IMR-90 (cell line): ENCODE measurements around the gene LMBR1L. TPM values are rescaled to one million over a fixed set of nuclear protein-coding genes. Genes with fewer than 3 reads are reported as not detected.

Experiments used
- ATAC-seq: fragments of 200-7000 bp; cut with Tn5 transposase; 2 replicates; pipeline ENCODE4 v1.9.1; 2020; ENCODE audit warnings: low read depth, mild to moderate bottlenecking, moderate library complexity
- BruUV-seq: library from RNA; stranded (reverse); fragments of 400-500 nt; replicated peaks from 2 replicates; lab custom pipeline; 2021; lab: Mats Ljungman, UMichigan
- CTCF ChIA-PET: fragments of 300-600 bp; formaldehyde crosslinking; extraction: SDS; loops from one replicate; lab custom pipeline; 2021; ENCODE audit warnings: antibody characterized with exemption; lab: Yijun Ruan, JAX
- POLR2A ChIA-PET: fragments of 300-600 bp; sonication (Branson Sonifier 250); formaldehyde crosslinking; loops from one replicate; lab custom pipeline; 2022; ENCODE audit warnings: antibody characterized with exemption; ENCODE audit not compliant: unreplicated experiment; lab: Charles Lee
- DNase-seq: peaks from one replicate; pipeline ENCODE4 v3.0.0; 2013
- H2AFZ ChIP-seq: replicated peaks from 2 replicates; pipeline ENCODE3; 2013; ENCODE audit warnings: low read length, mild to moderate bottlenecking; ENCODE audit not compliant: poor library complexity
- H2AK5ac ChIP-seq: 2 replicates; pipeline ENCODE4 v1.6.1; 2013; ENCODE audit warnings: low read depth, low read length, inconsistent platforms
- H2AK9ac ChIP-seq: replicated peaks from 2 replicates; pipeline ENCODE3; 2013; ENCODE audit warnings: mild to moderate bottlenecking, low read depth, low read length, moderate library complexity; ENCODE audit not compliant: poor library complexity
- H2BK120ac ChIP-seq: 2 replicates; pipeline ENCODE4 v1.6.1; 2013; ENCODE audit warnings: low read depth, low read length, inconsistent platforms
- H2BK15ac ChIP-seq: 3 replicates; pipeline ENCODE4 v1.6.1; 2013; ENCODE audit warnings: low read depth, low read length, inconsistent platforms
- H2BK20ac ChIP-seq: 2 replicates; pipeline ENCODE4 v1.6.1; 2013; ENCODE audit warnings: low read depth, mild to moderate bottlenecking, inconsistent platforms, low read length, moderate library complexity
- H2BK5ac ChIP-seq: 2 replicates; pipeline ENCODE4 v1.6.1; 2013; ENCODE audit warnings: mild to moderate bottlenecking, low read depth, low read length, inconsistent platforms; ENCODE audit not compliant: poor library complexity, severe bottlenecking
- H3K14ac ChIP-seq: replicated peaks from 2 replicates; pipeline ENCODE4 v1.6.1; 2013; ENCODE audit warnings: low read depth, low read length, inconsistent platforms
- H3K18ac ChIP-seq: 2 replicates; pipeline ENCODE4 v1.6.1; 2013; ENCODE audit warnings: low read depth, low read length, control low read depth
- H3K23ac ChIP-seq: 2 replicates; pipeline ENCODE4 v1.6.1; 2013; ENCODE audit warnings: low read depth, low read length, inconsistent platforms
- H3K27ac ChIP-seq: 2 replicates; pipeline ENCODE4 v1.5.1; 2013; ENCODE audit warnings: mild to moderate bottlenecking, control low read depth, low read length; ENCODE audit not compliant: insufficient read depth
- H3K27me3 ChIP-seq: 2 replicates; pipeline ENCODE4 v1.6.1; 2013; ENCODE audit warnings: low read length; ENCODE audit not compliant: control insufficient read depth, insufficient read depth
- H3K36me3 ChIP-seq: 2 replicates; pipeline ENCODE4 v1.6.1; 2013; ENCODE audit warnings: low read length, mixed read lengths; ENCODE audit not compliant: control insufficient read depth, insufficient read depth
- H3K4ac ChIP-seq: 2 replicates; pipeline ENCODE4 v1.6.1; 2013; ENCODE audit warnings: low read depth, low read length, inconsistent platforms
- H3K4me1 ChIP-seq: 2 replicates; pipeline ENCODE4 v1.6.1; 2013; ENCODE audit warnings: low read length, mixed read lengths; ENCODE audit not compliant: control insufficient read depth, insufficient read depth
- H3K4me2 ChIP-seq: 2 replicates; pipeline ENCODE4 v1.6.1; 2013; ENCODE audit warnings: low read depth, mild to moderate bottlenecking, control low read depth, low read length, moderate library complexity
- H3K4me3 ChIP-seq: 2 replicates; pipeline ENCODE4 v1.5.1; 2013; ENCODE audit warnings: low read depth, mild to moderate bottlenecking, control low read depth, low read length, moderate library complexity; ENCODE audit not compliant: insufficient read depth
- H3K56ac ChIP-seq: 2 replicates; pipeline ENCODE4 v1.6.1; 2013; ENCODE audit warnings: low read length, inconsistent platforms; ENCODE audit not compliant: insufficient read depth; ENCODE audit errors: extremely low read depth
- H3K79me1 ChIP-seq, 2 experiments: 2 replicates each; pipeline ENCODE4 v1.6.1; 2013; ENCODE audit warnings: low read length in 2 of 2, inconsistent platforms in 1 of 2, low read depth in 1 of 2
- H3K9ac ChIP-seq: 2 replicates; pipeline ENCODE4 v1.6.1; 2013; ENCODE audit warnings: low read depth, low read length, control low read depth
- H3K9me1 ChIP-seq: 2 replicates; pipeline ENCODE4 v1.6.1; 2013; ENCODE audit warnings: low read length, inconsistent platforms; ENCODE audit not compliant: insufficient read depth
- H3K9me3 ChIP-seq: 2 replicates; pipeline ENCODE4 v1.6.1; 2013; ENCODE audit warnings: low read length; ENCODE audit not compliant: control insufficient read depth, insufficient read depth
- H4K20me1 ChIP-seq: 2 replicates; pipeline ENCODE4 v1.6.1; 2013; ENCODE audit warnings: low read length, inconsistent platforms; ENCODE audit not compliant: insufficient read depth
- H4K5ac ChIP-seq: 2 replicates; pipeline ENCODE4 v1.6.1; 2013; ENCODE audit warnings: mild to moderate bottlenecking, low read depth, low read length, control low read depth
- H4K8ac ChIP-seq, 2 experiments: 2 replicates each; pipeline ENCODE4 v1.6.1; 2013; ENCODE audit warnings: low read depth in 2 of 2, low read length in 2 of 2, control low read depth in 1 of 2, inconsistent platforms in 1 of 2
- H4K91ac ChIP-seq: 2 replicates; pipeline ENCODE4 v1.6.1; 2013; ENCODE audit warnings: low read depth, low read length, inconsistent platforms; ENCODE audit not compliant: insufficient read depth
- BHLHE40 ChIP-seq: fragments of 150-350 bp; IDR thresholded peaks from 2 replicates; pipeline ENCODE4 v1.6.1; 2016; ENCODE audit warnings: mild to moderate bottlenecking, low read depth, low read length
- CEBPB ChIP-seq: IDR thresholded peaks from 2 replicates; pipeline ENCODE4 v1.6.1; 2012; ENCODE audit warnings: low read depth, low read length, improper control_type of control experiment
- CHD1 ChIP-seq: IDR thresholded peaks from 2 replicates; pipeline ENCODE4 v1.6.1; 2012; ENCODE audit warnings: low read depth, low read length, improper control_type of control experiment
- CTCF ChIP-seq: conservative IDR thresholded peaks from 2 replicates; pipeline ENCODE4 v1.5.1; 2012; ENCODE audit warnings: mild to moderate bottlenecking, low read depth, low read length, improper control_type of control experiment
- FOS ChIP-seq: fragments of 150-350 bp; IDR thresholded peaks from 2 replicates; pipeline ENCODE4 v1.6.1; 2016; ENCODE audit warnings: low read depth, low read length
- MAFK ChIP-seq: IDR thresholded peaks from 2 replicates; pipeline ENCODE4 v1.6.1; 2012; ENCODE audit warnings: low read depth, low read length, improper control_type of control experiment
- MAZ ChIP-seq: IDR thresholded peaks from 2 replicates; pipeline ENCODE4 v1.6.1; 2012; ENCODE audit warnings: low read depth, mild to moderate bottlenecking, low read length, improper control_type of control experiment, moderate library complexity, borderline replicate concordance
- MXI1 ChIP-seq: IDR thresholded peaks from 2 replicates; pipeline ENCODE4 v1.6.1; 2012; ENCODE audit warnings: low read depth, mild to moderate bottlenecking, low read length, moderate library complexity, borderline replicate concordance
- NFE2L2 ChIP-seq: fragments of 150-350 bp; IDR thresholded peaks from 2 replicates; pipeline ENCODE4 v1.6.1; 2016; ENCODE audit warnings: low read depth, mild to moderate bottlenecking, low read length
- POLR2A ChIP-seq: IDR thresholded peaks from 2 replicates; pipeline ENCODE4 v1.6.1; 2012; ENCODE audit warnings: mild to moderate bottlenecking, low read depth, low read length
- RCOR1 ChIP-seq: IDR thresholded peaks from 2 replicates; pipeline ENCODE4 v1.6.1; 2012; ENCODE audit warnings: mild to moderate bottlenecking, low read length, improper control_type of control experiment; ENCODE audit not compliant: insufficient replicate concordance
- RFX5 ChIP-seq: IDR thresholded peaks from 2 replicates; pipeline ENCODE4 v1.8.0; 2012; ENCODE audit warnings: low read depth, mild to moderate bottlenecking, low read length, moderate library complexity
- SMC3 ChIP-seq: fragments of 150-350 bp; IDR thresholded peaks from 2 replicates; pipeline ENCODE4 v1.6.1; 2016; ENCODE audit warnings: low read depth, mild to moderate bottlenecking, antibody characterized with exemption, low read length, moderate library complexity
- USF2 ChIP-seq: fragments of 150-350 bp; IDR thresholded peaks from 2 replicates; pipeline ENCODE4 v1.6.1; 2017; ENCODE audit warnings: mild to moderate bottlenecking, antibody characterized with exemption, low read length, low read depth
- WGBS, 2 experiments: methylation state at CpG; one replicate each; pipeline versions ENCODE4 v1.1.5 to v1.1.7; 2013; ENCODE audit warnings: missing lambda C conversion rate in 2 of 2; ENCODE audit not compliant: insufficient read length in 1 of 2; ENCODE audit errors: extremely low coverage in 2 of 2; 5-methylcytosine and 5-hydroxymethylcytosine counted together
- dilution Hi-C: fragments of 300-500 bp; cut with HindIII; formaldehyde crosslinking; loops from one replicate; pipeline ENCODE4 v1.14.3; 2018; ENCODE audit warnings: low sequenced_read_pairs; ENCODE audit not compliant: unreplicated experiment
- in situ Hi-C: fragments of 300-500 bp; cut with MboI; formaldehyde crosslinking; loops from 3 replicates; pipeline ENCODE4 v1.14.3; 2019; ENCODE audit warnings: low sequenced_read_pairs, inconsistent platforms, mixed read lengths
- intact Hi-C: fragments of 100-400 bp; cut with micrococcal nuclease; formaldehyde crosslinking; loops from 2 replicates; pipeline ENCODE4 v1.10.0; 2022
- polyA plus RNA-seq, 3 experiments: library from polyadenylated mRNA; depleted of rRNA; stranded (reverse); fragments of >200 nt; gene quantifications; 2 replicates each; pipeline ENCODE4 v1.2.3, GENCODE V29; 2012; ENCODE audit warnings: low replicate concordance in 1 of 3
- total RNA-seq: library from RNA; depleted of rRNA; stranded (reverse); fragments of >200 nt; gene quantifications from 2 replicates; pipeline ENCODE4 v1.2.3, GENCODE V29; 2012

Gene LMBR1L
- total and polyA plus RNA-seq, 2 of the 4 experiments (the other 2 are of a cell fraction): 33.0 to 44.6 TPM

DNA sequence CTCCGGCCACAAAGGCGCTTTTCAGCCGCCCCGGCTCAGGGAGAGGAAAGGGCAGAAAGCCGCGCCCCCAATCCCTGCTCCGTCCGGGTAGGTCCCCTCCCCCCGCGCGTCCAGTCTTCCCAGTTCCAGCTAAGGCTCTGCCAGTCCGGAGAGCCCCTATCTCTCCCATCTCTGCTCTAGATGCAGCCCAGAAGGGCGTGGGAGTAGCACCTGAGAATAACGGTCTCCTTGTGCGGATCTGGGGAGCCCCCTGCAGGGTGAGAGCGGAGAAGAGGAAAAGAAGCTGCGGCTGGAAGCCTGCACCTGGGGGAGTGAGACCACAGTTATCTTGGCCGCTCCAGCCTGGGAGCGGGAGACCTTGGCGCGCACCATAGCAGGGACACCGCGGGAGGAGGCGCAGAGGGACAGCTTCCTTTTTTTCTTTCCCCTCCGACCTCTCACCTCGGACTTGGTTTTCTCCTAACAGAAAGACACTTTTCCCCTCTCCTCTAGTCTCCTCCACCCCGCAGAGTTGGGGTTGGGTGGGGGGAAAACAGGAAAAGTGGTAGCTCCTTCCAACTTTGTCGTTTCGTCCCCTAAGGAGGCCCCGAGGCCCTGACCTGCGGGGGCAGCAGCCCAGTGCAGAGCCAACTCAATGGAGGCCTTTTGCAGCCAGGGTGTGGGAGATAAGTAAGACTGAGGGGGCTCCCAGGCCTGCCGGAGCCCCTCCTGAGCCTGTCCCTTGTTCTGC is 18.4 kb downstream of the LMBR1L start:
- H3K23ac ChIP-seq: no peak overlapping the region
- H4K8ac ChIP-seq: no peak overlapping the region
- ATAC-seq (peak; percentile 40), DNase-seq (peak; percentile 30)
- no peak overlapping the region for H3K14ac ChIP-seq
- ChIA-PET CTCF (interaction anchor here (0.6 to 1.3 kb wide), 4 partner anchors 13 to 160 kb away, joined by 3 to 7 read pairs (median 4); partner anchors contain the start of gene LMBR1L), POLR2A (interaction anchor here (0.6 kb wide), 1 partner anchor 109 kb away, joined by 4 read pairs; no protein-coding TSS in a partner anchor)
- no peaks in the 10 kb centered on the region for H3K9me3 ChIP-seq
- H2BK15ac ChIP-seq: no peak overlapping the region
- H3K4me1 ChIP-seq: peaks cover 9% of the 10 kb centered on the region; the same call in 1 of the 2 replicates
- no peak overlapping the region for H4K91ac ChIP-seq
- H2AK9ac ChIP-seq: peak overlapping the region; percentile 58
- H2BK20ac ChIP-seq: no peak overlapping the region
- peaks cover 2% of the 10 kb centered on the region; the same call in 1 of the 2 replicates for H3K9me1 ChIP-seq
- dilution Hi-C loops (no loop called here), in situ Hi-C loops (no loop called here), intact Hi-C loops (no loop called here)
- H3K4me3 ChIP-seq: peak overlapping the region; percentile 12
- peaks cover 30% of the 10 kb centered on the region; the same call in 1 of the 2 replicates for H3K27me3 ChIP-seq
- no peak overlapping the region for H2BK5ac ChIP-seq
- BruUV-seq: no TSS peak
- H3K9ac ChIP-seq: no peak overlapping the region
- H2AK5ac ChIP-seq: no peak overlapping the region
- WGBS, 2 experiments: 27% methylated on average over 3 of the region's 32 CpGs; no CpG with 5 or more reads in 1 of the 2 experiments
- H4K5ac ChIP-seq: no peak overlapping the region
- H3K4me2 ChIP-seq: peak overlapping the region; percentile 48
- H3K4ac ChIP-seq: 0 out of 2 replicates have a peak overlapping the region, but pooled peaks have one; percentile 3
- no peak overlapping the region for H3K56ac ChIP-seq
- H3K18ac ChIP-seq: no peak overlapping the region
- no peak overlapping the region for H3K27ac ChIP-seq
- peaks cover 5% of the 10 kb centered on the region for H3K36me3 ChIP-seq
- H3K79me1 ChIP-seq: 0 out of 4 replicates have a peak, but pooled peaks cover 0 to 3% of the 10 kb centered on the region in 2 experiments
- no peaks in the 10 kb centered on the region; the same call in 1 of the 2 replicates for H4K20me1 ChIP-seq
- H2AFZ ChIP-seq: peak overlapping the region; percentile 79
- H2BK120ac ChIP-seq: no peak overlapping the region
- TF ChIP-seq MAZ (no peak), NFE2L2 (no peak), MAFK (no peak), FOS (no peak), RFX5 (no peak), CEBPB (no peak), POLR2A (no peak), MXI1 (no peak), BHLHE40 (no peak), CTCF (peak; percentile 43), RCOR1 (no peak), USF2 (no peak), SMC3 (no peak), CHD1 (no peak)
